Adrenal gland (tissue), 12 donors: ENCODE measurements around the gene CGB1. TPM values are rescaled to one million over a fixed set of nuclear protein-coding genes. Genes with fewer than 3 reads are reported as not detected.

Experiments
- DNase-seq, 7 donors: peaks; one replicate each; pipeline ENCODE4 v3.0.0-alpha.2; 2019 to 2020
- H3K27ac ChIP-seq, 5 donors: fragments of 200-600 bp; sonication (generic) in 4 of 5; 1 replicate in 3 of 5; 2 replicates in 2 of 5; pipeline versions ENCODE4 v1.5.1 to v1.8.0; 2016 to 2020; ENCODE audit warnings: mild to moderate bottlenecking in 1 of 5
- H3K27me3 ChIP-seq: fragments of 200-600 bp; 2 replicates; pipeline ENCODE4 v1.8.0; 2021
- H3K36me3 ChIP-seq, 2 donors: fragments of 200-600 bp; replicated peaks in 1 of 2; 1 replicate in 1 of 2; 2 replicates in 1 of 2; pipeline versions ENCODE4 v1.5.1 to v1.8.0; 2018 to 2022
- H3K4me1 ChIP-seq, 2 donors: fragments of 200-600 bp; replicated peaks in 1 of 2; 1 replicate in 1 of 2; 2 replicates in 1 of 2; pipeline versions ENCODE4 v1.5.1 to v1.8.0; 2018 to 2021
- H3K4me3 ChIP-seq, 4 donors: fragments of 200-600 bp; sonication (generic) in 3 of 4; one replicate each; pipeline ENCODE4 v1.5.1; 2016 to 2018
- H3K9me3 ChIP-seq, 3 donors: fragments of 200-600 bp; sonication (generic) in 1 of 3; replicated peaks in 1 of 3; 1 replicate in 2 of 3; 2 replicates in 1 of 3; pipeline versions ENCODE4 v1.5.1 to v1.8.0; 2016 to 2021
- POLR2A ChIP-seq, 2 donors: fragments of 450-650 bp; IDR thresholded peaks; one replicate each; pipeline ENCODE4 v1.6.1; 2017; ENCODE audit warnings: antibody characterized with exemption in 2 of 2, mild to moderate bottlenecking in 2 of 2, moderate library complexity in 1 of 2
- WGBS, 4 donors: extraction: QIAGEN DNeasy Blood & Tissue Kit in 2 of 4; methylation state at CpG; one replicate each; pipeline versions ENCODE4 v1.1.5 to v1.1.7; 2013 to 2017; 5-methylcytosine and 5-hydroxymethylcytosine counted together
- intact Hi-C, 2 donors: fragments of 100-400 bp; cut with DNase I; formaldehyde crosslinking; loops; one replicate each; pipeline versions ENCODE4 v1.14.1 to v1.15.0; 2022 to 2023
- polyA plus RNA-seq, 3 donors: library from polyadenylated mRNA; stranded (reverse); fragments of 200-250 nt in 2 of 3; fragments of 350-450 nt in 1 of 3; fragmentation: Illumina TruSeq in 1 of 3; extraction: RNeasy Lipid Tissue Mini Kit (QIAGEN cat#74804) in 1 of 3; gene quantifications; one replicate each; pipeline ENCODE4 v1.2.3, GENCODE V29; 2013 to 2014
- total RNA-seq, 9 donors: library from RNA; depleted of rRNA in 4 of 9; stranded (reverse); fragments of >200 nt in 4 of 9; fragments of 120-200 nt in 1 of 9; fragmentation: NEBNext Ultra II Directional in 1 of 9; extraction: Animal tissue kit (Norgen Biotek cat#: 25700) in 1 of 9; gene quantifications; one replicate each; pipeline versions ENCODE4 v1.1.0 to v1.2.4, GENCODE V29; 2013 to 2023
- TF ChIP-seq, protein P1 (sequence below), 6 experiments: fragments of 450-650 bp in 4 of 6; fragments of 200-600 bp in 2 of 6; sonication (generic) in 1 of 6; IDR thresholded peaks; 1 replicate in 5 of 6; 2 replicates in 1 of 6; pipeline versions ENCODE4 v1.5.1 to v1.8.0; 2016 to 2021; ENCODE audit warnings: antibody characterized with exemption in 6 of 6, mild to moderate bottlenecking in 2 of 6, moderate library complexity in 1 of 6
- donor health status: healthy with polysubstance abuse.
- donor health status: Bipolar disorder and iron deficiency.
- donor health status: DM: yes; HTN: yes; CAD: no.
- donor health status: DM: no; HTN: no; CAD: no.
- donor health status: DM: no; HTN: no; CAD: no.
- donor health status: DM: yes; HTN: yes; CAD: no.

The CGB1 gene
- total and polyA plus RNA-seq, 12 donors: 0.53 TPM; not detected in 11

DNA sequence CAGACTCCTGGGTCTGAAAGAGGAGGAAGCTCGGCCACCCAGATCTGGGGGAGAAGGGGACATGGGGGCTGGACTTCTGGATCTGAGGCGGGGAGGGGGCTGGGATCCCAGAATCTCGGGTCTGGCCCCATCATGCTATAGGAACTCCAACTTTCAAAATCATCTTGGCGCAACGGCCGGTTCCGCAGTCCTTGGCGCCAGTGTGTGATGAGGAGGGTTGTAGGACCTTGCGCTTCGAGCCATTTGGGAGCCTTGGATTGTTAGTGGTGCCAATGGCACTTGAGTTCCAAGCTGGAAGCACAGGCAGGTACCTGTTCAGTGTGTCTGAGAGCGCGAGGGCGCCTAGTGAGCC lies 42.7 kb downstream of the CGB1 start:
- H3K27ac ChIP-seq: peak overlapping the region in 4 of 5 donors; percentile 47 to 96 (median 83)
- H3K4me3 ChIP-seq: peak overlapping the region in 2 of 4 donors; percentile 32 to 91
- 0 to 4% (median 1%) methylated on average over 9 to 13 of the region's 13 CpGs for WGBS, 4 donors
- intact Hi-C loops: no loop called here
- H3K27me3 ChIP-seq: no peaks in the 10 kb centered on the region
- no peaks in the 10 kb centered on the region for H3K9me3 ChIP-seq
- H3K4me1 ChIP-seq: peaks cover 18 to 27% of the 10 kb centered on the region in 2 donors
- no peak for DNase-seq
- H3K36me3 ChIP-seq: peaks cover 0 to 7% of the 10 kb centered on the region in 2 donors
- TF ChIP-seq, protein P1, sequence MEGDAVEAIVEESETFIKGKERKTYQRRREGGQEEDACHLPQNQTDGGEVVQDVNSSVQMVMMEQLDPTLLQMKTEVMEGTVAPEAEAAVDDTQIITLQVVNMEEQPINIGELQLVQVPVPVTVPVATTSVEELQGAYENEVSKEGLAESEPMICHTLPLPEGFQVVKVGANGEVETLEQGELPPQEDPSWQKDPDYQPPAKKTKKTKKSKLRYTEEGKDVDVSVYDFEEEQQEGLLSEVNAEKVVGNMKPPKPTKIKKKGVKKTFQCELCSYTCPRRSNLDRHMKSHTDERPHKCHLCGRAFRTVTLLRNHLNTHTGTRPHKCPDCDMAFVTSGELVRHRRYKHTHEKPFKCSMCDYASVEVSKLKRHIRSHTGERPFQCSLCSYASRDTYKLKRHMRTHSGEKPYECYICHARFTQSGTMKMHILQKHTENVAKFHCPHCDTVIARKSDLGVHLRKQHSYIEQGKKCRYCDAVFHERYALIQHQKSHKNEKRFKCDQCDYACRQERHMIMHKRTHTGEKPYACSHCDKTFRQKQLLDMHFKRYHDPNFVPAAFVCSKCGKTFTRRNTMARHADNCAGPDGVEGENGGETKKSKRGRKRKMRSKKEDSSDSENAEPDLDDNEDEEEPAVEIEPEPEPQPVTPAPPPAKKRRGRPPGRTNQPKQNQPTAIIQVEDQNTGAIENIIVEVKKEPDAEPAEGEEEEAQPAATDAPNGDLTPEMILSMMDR (IDR thresholded peaks at IDR 0.05): no peak
- TF ChIP-seq POLR2A (IDR thresholded peaks at IDR 0.05): no peak

GRCh38 chr19:48993175-48994034 lies 43.3 kb downstream of the CGB1 start, which contains the start of the genes GYS1 and RUVBL2:
Gene GYS1, minus strand, starts transcription at chr19:48993309. Its CDS starts 197 bp downstream, at chr19:48993112.
Gene RUVBL2, plus strand, starts transcription at chr19:48993887. Its CDS starts 25 bp downstream, at chr19:48993912.
- Histone ChIP-seq H3K27ac (peak within 1 kb of the TSS; percentile 71 to 96 (median 88)), H3K9me3 (no peaks in the 10 kb centered on the region), H3K4me1 (peaks cover 18 to 27% of the 10 kb centered on the region in 2 donors), H3K27me3 (no peaks in the 10 kb centered on the region), H3K36me3 (peaks cover 0 to 13% of the 10 kb centered on the region in 2 donors), H3K4me3 (peak within 1 kb of the TSS; percentile 1 to 91 (median 50))
- TF ChIP-seq, protein P1 (IDR thresholded peaks at IDR 0.05): peak; percentile 95 to 99 (median 98)
- TF ChIP-seq POLR2A (IDR thresholded peaks at IDR 0.05): peak; percentile 73 to 88
- DNase-seq: peak; percentile 99 to 100 (median 100)
- intact Hi-C loops: no loop called here
- 0 to 2% (median 0%) methylated on average over 13 to 56 of the region's 56 CpGs for WGBS, 4 donors

GRCh38 chr19:48992581-48993174 lies 44.0 kb downstream of the CGB1 start:
- peaks cover 18 to 27% of the 10 kb centered on the region in 2 donors for H3K4me1 ChIP-seq
- peak overlapping the region; percentile 70 to 96 (median 88) for H3K27ac ChIP-seq
- TF ChIP-seq, protein P1 (IDR thresholded peaks at IDR 0.05): no peak
- TF ChIP-seq POLR2A (IDR thresholded peaks at IDR 0.05): no peak
- DNase-seq: peak in 4 of 7 donors; percentile 33 to 68 (median 52)
- H3K9me3 ChIP-seq: no peaks in the 10 kb centered on the region
- 0 to 2% (median 1%) methylated on average over 16 to 20 of the region's 20 CpGs for WGBS, 4 donors
- peak overlapping the region; percentile 1 to 91 (median 50) for H3K4me3 ChIP-seq
- intact Hi-C loops: no loop called here
- H3K27me3 ChIP-seq: no peaks in the 10 kb centered on the region
- H3K36me3 ChIP-seq: peaks cover 0 to 20% of the 10 kb centered on the region in 2 donors
